ENCODE data around the gene ATR. TPM values are rescaled to one million over a fixed set of nuclear protein-coding genes. Genes with fewer than 3 reads are reported as not detected.
"Not testable (repeated sequence)": the region's sequence is repeated elsewhere in the genome, so short reads cannot be mapped to it uniquely, and the experiment has no call there.

The ATR gene
- total RNA-seq, 1 experiment from 2014 or later: 24.7 TPM

- intact Hi-C loops (cut with micrococcal nuclease); H4K20me1 ChIP-seq (ENCODE audit: insufficient read depth); DNase-seq (ENCODE audit: low read depth, low spot score); H3K27me3 ChIP-seq (ENCODE audit: insufficient read depth, low read length); H3K4me3 ChIP-seq (replicated peaks in 1 of 2; ENCODE audit: low read depth in 1 of 2, low read length in 2 of 2); RAD21 ChIA-PET (ENCODE audit: low non-redundant PET in 1 of 2, low total read pairs in 2 of 2, uncharacterized antibody in 2 of 2, unreplicated experiment in 2 of 2); H3K4me2 ChIP-seq (ENCODE audit: low read length); H3K27ac ChIP-seq (ENCODE audit: low read depth, low read length); BruUV-seq (replicated peaks); H3K36me3 ChIP-seq (ENCODE audit: control insufficient read depth in 1 of 2, insufficient read depth in 2 of 2, low read length in 2 of 2); H2AFZ ChIP-seq (ENCODE audit: low read depth, low read length, poor library complexity, severe bottlenecking); ATAC-seq; H3K4me1 ChIP-seq (ENCODE audit: control insufficient read depth in 1 of 2, insufficient read depth in 2 of 2, low read length in 2 of 2); H3K9me3 ChIP-seq (ENCODE audit: control insufficient read depth in 1 of 2, insufficient read depth in 1 of 2, low read depth in 1 of 2, low read length in 2 of 2); CTCF ChIA-PET; H3K9ac ChIP-seq (ENCODE audit: low read length); POLR2A ChIA-PET; H3K9me2 ChIP-seq (ENCODE audit: insufficient read depth): not testable (repeated sequence)
- H3K79me2 ChIP-seq (ENCODE audit: insufficient read depth, low read length): peaks cover 16% of the 10 kb centered on the region
These were observed 140.4 kb downstream of the ATR start for GRCh38 chr3:142438096-142438495.

- Histone ChIP-seq H3K9ac (ENCODE audit: low read length) (no peak overlapping the region), H3K79me2 (ENCODE audit: insufficient read depth, low read length) (peaks cover 15% of the 10 kb centered on the region; the same call in 1 of the 2 replicates), H3K4me1 (ENCODE audit: control insufficient read depth in 1 of 2, insufficient read depth in 2 of 2, low read length in 2 of 2) (no peaks in the 10 kb centered on the region), H3K9me3 (ENCODE audit: control insufficient read depth in 1 of 2, insufficient read depth in 1 of 2, low read depth in 1 of 2, low read length in 2 of 2) (no peaks in the 10 kb centered on the region), H3K9me2 (ENCODE audit: insufficient read depth) (no peaks in the 10 kb centered on the region), H3K4me2 (ENCODE audit: low read length) (no peak overlapping the region), H3K27ac (ENCODE audit: low read depth, low read length) (no peak overlapping the region), H4K20me1 (ENCODE audit: insufficient read depth) (no peaks in the 10 kb centered on the region), H3K36me3 (ENCODE audit: control insufficient read depth in 1 of 2, insufficient read depth in 2 of 2, low read length in 2 of 2) (no peaks in the 10 kb centered on the region), H3K4me3 (replicated peaks in 1 of 2; ENCODE audit: low read depth in 1 of 2, low read length in 2 of 2) (no peak overlapping the region), H3K27me3 (ENCODE audit: insufficient read depth, low read length) (no peaks in the 10 kb centered on the region), H2AFZ (ENCODE audit: low read depth, low read length, poor library complexity, severe bottlenecking) (no peak overlapping the region)
- DNase-seq (ENCODE audit: low read depth, low spot score) (no peak), ATAC-seq (no peak)
- POLR2A ChIA-PET: no interaction called here
- no TSS peak for BruUV-seq (replicated peaks)
- RAD21 ChIA-PET (ENCODE audit: low non-redundant PET in 1 of 2, low total read pairs in 2 of 2, uncharacterized antibody in 2 of 2, unreplicated experiment in 2 of 2): no interaction called here
- TF ChIP-seq SP1 (IDR thresholded peaks at IDR 0.05; ENCODE audit: low read depth) (no peak), CEBPB (IDR thresholded peaks at IDR 0.05; ENCODE audit: low read depth) (no peak), EGR1 (IDR thresholded peaks at IDR 0.05; ENCODE audit: low read depth) (no peak), ELF1 (IDR thresholded peaks at IDR 0.05; ENCODE audit: borderline replicate concordance, low read depth) (no peak), CTCF (IDR thresholded peaks at IDR 0.05 in 2 of 3, conservative IDR thresholded peaks at IDR 0.05 in 1 of 3; ENCODE audit: borderline replicate concordance in 1 of 3, insufficient read depth in 1 of 3, low read depth in 2 of 3, low read length in 2 of 3) (no peak), EZH2 (IDR thresholded peaks at IDR 0.05) (no peak), FOSL1 (IDR thresholded peaks at IDR 0.05; ENCODE audit: low read depth) (no peak), REST (IDR thresholded peaks at IDR 0.05; ENCODE audit: low read depth) (no peak), MAX (IDR thresholded peaks at IDR 0.05) (no peak), ATF3 (IDR thresholded peaks at IDR 0.05) (no peak), SIN3A (IDR thresholded peaks at IDR 0.05; ENCODE audit: low read depth) (no peak), SRF (IDR thresholded peaks at IDR 0.05; ENCODE audit: low read depth) (no peak), TCF7L2 (IDR thresholded peaks at IDR 0.05; ENCODE audit: borderline replicate concordance, extremely low read depth, insufficient read depth, insufficient read length) (no peak)
- CTCF ChIA-PET: no interaction called here
- intact Hi-C loops (cut with micrococcal nuclease): no loop called here
These were observed 141.5 kb downstream of the ATR start for GRCh38 chr3:142436951-142437585.

Measured in HCT116 (cell line).